ENCODE results near the gene RAB7A. TPM values are rescaled to one million over a fixed set of nuclear protein-coding genes. Genes with fewer than 3 reads are reported as not detected.

RAB7A gene
- total and polyA plus RNA-seq, 2 donors (not counting 1 experiment from before 2014, with no cell fraction given), result 62.7 to 138 TPM

DNA sequence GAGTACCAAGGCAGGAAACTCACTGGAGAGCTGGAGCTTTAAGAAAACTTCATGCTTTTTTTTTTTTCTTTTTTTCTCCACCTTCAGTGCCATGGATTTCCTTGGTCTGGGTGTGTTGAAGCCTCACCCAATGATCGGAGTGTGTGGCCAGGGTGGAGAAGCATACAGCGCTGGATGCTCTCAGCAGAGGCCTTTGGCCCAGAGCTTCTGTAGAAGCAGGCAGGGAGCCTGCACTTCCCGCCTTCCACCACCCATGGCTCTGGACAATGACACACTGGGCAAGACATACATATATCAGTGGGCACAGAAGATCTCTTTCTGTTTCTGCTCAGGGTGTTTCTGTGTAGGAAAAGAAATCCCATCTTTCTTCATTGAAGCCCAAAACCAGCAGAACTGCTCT lies 97.6 kb downstream of the RAB7A start:
- peak overlapping the region; percentile 41 for H3K27ac Mint-ChIP-seq

DNA sequence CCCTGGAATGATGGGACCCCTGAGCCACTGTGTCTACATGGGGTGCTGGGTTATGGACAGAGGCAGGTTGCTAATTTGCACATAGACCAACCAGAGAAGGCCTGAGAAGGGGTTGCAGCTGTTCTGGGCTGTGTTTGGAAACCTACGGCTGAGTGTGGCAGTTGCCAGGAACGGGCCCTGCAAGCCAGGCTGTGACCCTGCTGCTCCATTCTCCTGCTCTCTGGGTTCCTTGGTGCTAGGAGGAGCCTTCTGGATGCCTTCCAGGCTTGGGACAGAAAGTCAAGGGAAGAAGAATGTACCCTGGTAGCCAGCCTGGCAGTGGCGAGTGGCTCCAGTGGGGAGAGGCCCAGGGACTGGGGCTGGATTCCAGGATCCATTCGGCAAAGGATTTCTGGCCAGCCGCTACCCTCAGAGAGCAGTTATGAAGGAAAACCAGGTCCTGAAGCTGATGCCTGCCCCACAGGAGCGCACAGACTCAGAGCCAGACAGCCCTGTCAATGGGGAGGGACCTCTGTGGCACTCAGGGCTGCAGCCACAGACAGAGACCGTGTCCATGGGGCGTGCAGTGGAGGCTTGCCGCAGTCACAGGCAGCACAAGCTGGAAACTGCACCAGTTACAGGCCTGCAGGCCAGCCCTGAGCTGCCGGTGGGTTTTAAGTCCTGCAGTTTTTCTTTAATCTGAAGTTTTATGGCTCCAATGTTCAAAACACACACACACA lies 98.3 kb downstream of the RAB7A start:
- H2AFZ ChIP-seq (ENCODE audit: insufficient read depth, low read depth, low read length, poor library complexity, severe bottlenecking), result no peak overlapping the region
- Mint-ChIP-seq H3K27me3 (no peaks in the 10 kb centered on the region), H3K9me3 (ENCODE audit: insufficient read depth) (no peaks in the 10 kb centered on the region), H3K4me1 (no peaks in the 10 kb centered on the region), H3K4me3 (no peak overlapping the region), H3K27ac (no peak overlapping the region)
- H3K4me1 ChIP-seq (ENCODE audit: control insufficient read depth in 2 of 2, insufficient read depth in 2 of 2, low read length in 2 of 2), result no peaks in the 10 kb centered on the region
- H4K20me1 ChIP-seq (ENCODE audit: control insufficient read depth, insufficient read depth, low read length, poor library complexity, severe bottlenecking), result no peaks in the 10 kb centered on the region
- H3K27ac ChIP-seq (ENCODE audit: low read length in 2 of 2), result no peak overlapping the region
- WGBS (ENCODE audit: insufficient coverage), result 98% methylated on average over 9 of the region's 10 CpGs
- DNase-seq (no peak), ATAC-seq (ENCODE audit: low read depth) (no peak)
- no peak overlapping the region for H3K4me3 ChIP-seq (ENCODE audit: control extremely low read depth in 1 of 5, extremely low read depth in 1 of 5, insufficient read depth in 1 of 5, low read depth in 2 of 5, low read length in 4 of 5)
- H3K27me3 ChIP-seq (replicated peaks in 1 of 4; ENCODE audit: control extremely low read depth in 1 of 4, control insufficient read depth in 3 of 4, insufficient read depth in 4 of 4, low read length in 3 of 4), result no peaks in the 10 kb centered on the region
- H3K79me2 ChIP-seq (ENCODE audit: control insufficient read depth, insufficient read depth, low read length), result no peaks in the 10 kb centered on the region
- TF ChIP-seq, protein P1, sequence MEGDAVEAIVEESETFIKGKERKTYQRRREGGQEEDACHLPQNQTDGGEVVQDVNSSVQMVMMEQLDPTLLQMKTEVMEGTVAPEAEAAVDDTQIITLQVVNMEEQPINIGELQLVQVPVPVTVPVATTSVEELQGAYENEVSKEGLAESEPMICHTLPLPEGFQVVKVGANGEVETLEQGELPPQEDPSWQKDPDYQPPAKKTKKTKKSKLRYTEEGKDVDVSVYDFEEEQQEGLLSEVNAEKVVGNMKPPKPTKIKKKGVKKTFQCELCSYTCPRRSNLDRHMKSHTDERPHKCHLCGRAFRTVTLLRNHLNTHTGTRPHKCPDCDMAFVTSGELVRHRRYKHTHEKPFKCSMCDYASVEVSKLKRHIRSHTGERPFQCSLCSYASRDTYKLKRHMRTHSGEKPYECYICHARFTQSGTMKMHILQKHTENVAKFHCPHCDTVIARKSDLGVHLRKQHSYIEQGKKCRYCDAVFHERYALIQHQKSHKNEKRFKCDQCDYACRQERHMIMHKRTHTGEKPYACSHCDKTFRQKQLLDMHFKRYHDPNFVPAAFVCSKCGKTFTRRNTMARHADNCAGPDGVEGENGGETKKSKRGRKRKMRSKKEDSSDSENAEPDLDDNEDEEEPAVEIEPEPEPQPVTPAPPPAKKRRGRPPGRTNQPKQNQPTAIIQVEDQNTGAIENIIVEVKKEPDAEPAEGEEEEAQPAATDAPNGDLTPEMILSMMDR (IDR thresholded peaks at IDR 0.05), result no peak
- TF ChIP-seq EZH2 (IDR thresholded peaks at IDR 0.05; ENCODE audit: borderline replicate concordance, insufficient read depth, low read depth, low read length, poor library complexity, severe bottlenecking), result no peak
- peaks cover 0 to 11% of the 10 kb centered on the region in 2 experiments for H3K36me3 ChIP-seq (replicated peaks in 1 of 2; ENCODE audit: control extremely low read depth in 1 of 2, control insufficient read depth in 1 of 2, extremely low read depth in 1 of 2, insufficient read depth in 2 of 2, low read length in 1 of 2)
- H3K9me3 ChIP-seq (ENCODE audit: control extremely low read depth in 1 of 3, control insufficient read depth in 2 of 3, insufficient read depth in 1 of 3, low read length in 2 of 3), result no peaks in the 10 kb centered on the region
- ChIA-PET CTCF (no interaction called here), POLR2A (interaction anchor here (0.6 to 0.7 kb wide), 2 partner anchors 12 to 129 kb away, joined by 4 read pairs; no protein-coding TSS in a partner anchor)
- H3K9ac ChIP-seq (ENCODE audit: low read length), result no peak overlapping the region
- no peak overlapping the region for H3K4me2 ChIP-seq (replicated peaks; ENCODE audit: low read depth, low read length, poor library complexity, severe bottlenecking)
- intact Hi-C loops (cut with micrococcal nuclease), result no loop called here

More for the DNA sequence above, 97.6 kb downstream of the RAB7A start:
- POLR2A ChIA-PET, result no interaction called here
- Histone ChIP-seq H3K27ac (ENCODE audit: low read length in 2 of 2) (no peak overlapping the region), H4K20me1 (ENCODE audit: control insufficient read depth, insufficient read depth, low read length, poor library complexity, severe bottlenecking) (no peaks in the 10 kb centered on the region), H3K79me2 (ENCODE audit: control insufficient read depth, insufficient read depth, low read length) (no peaks in the 10 kb centered on the region), H3K27me3 (replicated peaks in 1 of 4; ENCODE audit: control extremely low read depth in 1 of 4, control insufficient read depth in 3 of 4, insufficient read depth in 4 of 4, low read length in 3 of 4) (no peaks in the 10 kb centered on the region), H3K9ac (ENCODE audit: low read length) (no peak overlapping the region), H3K9me3 (ENCODE audit: control extremely low read depth in 1 of 3, control insufficient read depth in 2 of 3, insufficient read depth in 1 of 3, low read length in 2 of 3) (no peaks in the 10 kb centered on the region), H3K36me3 (replicated peaks in 1 of 2; ENCODE audit: control extremely low read depth in 1 of 2, control insufficient read depth in 1 of 2, extremely low read depth in 1 of 2, insufficient read depth in 2 of 2, low read length in 1 of 2) (peaks cover 0 to 18% of the 10 kb centered on the region in 2 experiments), H3K4me1 (ENCODE audit: control insufficient read depth in 2 of 2, insufficient read depth in 2 of 2, low read length in 2 of 2) (no peaks in the 10 kb centered on the region), H2AFZ (ENCODE audit: insufficient read depth, low read depth, low read length, poor library complexity, severe bottlenecking) (no peak overlapping the region), H3K4me2 (replicated peaks; ENCODE audit: low read depth, low read length, poor library complexity, severe bottlenecking) (no peak overlapping the region), H3K4me3 (ENCODE audit: control extremely low read depth in 1 of 5, extremely low read depth in 1 of 5, insufficient read depth in 1 of 5, low read depth in 2 of 5, low read length in 4 of 5) (no peak overlapping the region)
- ATAC-seq (ENCODE audit: low read depth), result no peak
- no peaks in the 10 kb centered on the region for H3K4me1 Mint-ChIP-seq
- WGBS (ENCODE audit: insufficient coverage), result 100% methylated on average over 3 of the region's 3 CpGs
- no peak overlapping the region for H3K4me3 Mint-ChIP-seq
- TF ChIP-seq, protein P1 (IDR thresholded peaks at IDR 0.05), result no peak
- TF ChIP-seq EZH2 (IDR thresholded peaks at IDR 0.05; ENCODE audit: borderline replicate concordance, insufficient read depth, low read depth, low read length, poor library complexity, severe bottlenecking), result no peak
- CTCF ChIA-PET, result interaction anchor here (0.7 kb wide), 1 partner anchor 22 kb away, joined by 3 read pairs; no protein-coding TSS in a partner anchor
- DNase-seq, result no peak
- intact Hi-C loops (cut with micrococcal nuclease), result no loop called here
- no peaks in the 10 kb centered on the region for H3K27me3 Mint-ChIP-seq
- H3K9me3 Mint-ChIP-seq (ENCODE audit: insufficient read depth), result no peaks in the 10 kb centered on the region

Data from B cell (primary cell).